ENCODE data around the gene CACNA1H. TPM values are rescaled to one million over a fixed set of nuclear protein-coding genes. Genes with fewer than 3 reads are reported as not detected.
A peak's percentile ranks its signal among the peaks of the same experiment; 100 is the strongest.

CACNA1H gene
- total RNA-seq, 1 donor from 2014 or later = 73.2 TPM

- no peaks in the 10 kb centered on the region for H3K36me3 Mint-ChIP-seq (ENCODE audit: low read depth)
- no peak overlapping the region for H3K27ac Mint-ChIP-seq (ENCODE audit: unreplicated experiment)
- H3K4me3 Mint-ChIP-seq (ENCODE audit: unreplicated experiment) = no peak overlapping the region
Measured at GRCh38 chr16:1147027-1147426, 5.9 kb upstream of the CACNA1H start.

DNA sequence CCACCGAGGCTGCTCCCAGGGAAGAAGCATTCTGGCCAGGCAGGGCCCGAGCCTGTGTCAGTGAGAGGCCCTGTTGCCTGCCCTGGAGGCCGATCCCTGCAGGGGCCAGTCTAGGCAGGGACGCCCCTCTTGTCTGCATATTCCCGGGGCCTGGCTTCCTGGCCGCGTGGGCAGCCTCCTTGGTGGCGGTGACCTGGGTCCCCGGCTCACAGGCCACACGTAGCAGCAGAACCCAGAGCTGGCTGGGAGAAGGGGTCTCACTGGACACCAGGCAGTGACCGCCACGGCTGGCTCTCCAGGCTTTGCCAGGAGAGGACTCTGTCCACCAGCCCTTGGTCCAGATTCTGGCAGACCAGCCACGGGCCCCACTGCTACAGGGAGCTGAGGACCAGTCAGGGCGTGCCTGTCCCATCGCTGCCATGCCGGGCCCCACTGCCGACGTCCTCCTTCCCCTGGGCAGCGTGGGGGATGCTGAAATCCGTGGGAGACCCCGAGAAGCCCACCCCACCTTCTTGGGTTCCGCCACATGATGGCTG is 3.7 kb upstream of the CACNA1H start:
- no peaks in the 10 kb centered on the region for H3K27me3 Mint-ChIP-seq (ENCODE audit: low read depth)
- TF ChIP-seq, protein P1, sequence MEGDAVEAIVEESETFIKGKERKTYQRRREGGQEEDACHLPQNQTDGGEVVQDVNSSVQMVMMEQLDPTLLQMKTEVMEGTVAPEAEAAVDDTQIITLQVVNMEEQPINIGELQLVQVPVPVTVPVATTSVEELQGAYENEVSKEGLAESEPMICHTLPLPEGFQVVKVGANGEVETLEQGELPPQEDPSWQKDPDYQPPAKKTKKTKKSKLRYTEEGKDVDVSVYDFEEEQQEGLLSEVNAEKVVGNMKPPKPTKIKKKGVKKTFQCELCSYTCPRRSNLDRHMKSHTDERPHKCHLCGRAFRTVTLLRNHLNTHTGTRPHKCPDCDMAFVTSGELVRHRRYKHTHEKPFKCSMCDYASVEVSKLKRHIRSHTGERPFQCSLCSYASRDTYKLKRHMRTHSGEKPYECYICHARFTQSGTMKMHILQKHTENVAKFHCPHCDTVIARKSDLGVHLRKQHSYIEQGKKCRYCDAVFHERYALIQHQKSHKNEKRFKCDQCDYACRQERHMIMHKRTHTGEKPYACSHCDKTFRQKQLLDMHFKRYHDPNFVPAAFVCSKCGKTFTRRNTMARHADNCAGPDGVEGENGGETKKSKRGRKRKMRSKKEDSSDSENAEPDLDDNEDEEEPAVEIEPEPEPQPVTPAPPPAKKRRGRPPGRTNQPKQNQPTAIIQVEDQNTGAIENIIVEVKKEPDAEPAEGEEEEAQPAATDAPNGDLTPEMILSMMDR (IDR thresholded peaks at IDR 0.05) = no peak
- H3K4me1 Mint-ChIP-seq (ENCODE audit: low read depth) = peaks cover 3% of the 10 kb centered on the region
- no peak for DNase-seq (ENCODE audit: low spot score)
- H3K4me3 Mint-ChIP-seq (ENCODE audit: unreplicated experiment) = no peak overlapping the region
- no peak overlapping the region for H3K27ac Mint-ChIP-seq (ENCODE audit: unreplicated experiment)
- peaks cover 4% of the 10 kb centered on the region for H3K9me3 Mint-ChIP-seq (ENCODE audit: low read depth)
- H3K36me3 Mint-ChIP-seq (ENCODE audit: low read depth) = no peaks in the 10 kb centered on the region

More at GRCh38 chr16:1147027-1147426, 5.9 kb upstream of the CACNA1H start:
- TF ChIP-seq, protein P1 (IDR thresholded peaks at IDR 0.05) = no peak
- peaks cover 4% of the 10 kb centered on the region for H3K9me3 Mint-ChIP-seq (ENCODE audit: low read depth)
- no peak for DNase-seq (ENCODE audit: low spot score)
- H3K27me3 Mint-ChIP-seq (ENCODE audit: low read depth) = peaks cover 5% of the 10 kb centered on the region
- peaks cover 3% of the 10 kb centered on the region for H3K4me1 Mint-ChIP-seq (ENCODE audit: low read depth)

- H3K9me3 Mint-ChIP-seq (ENCODE audit: low read depth) = peaks cover 4% of the 10 kb centered on the region
- no peaks in the 10 kb centered on the region for H3K27me3 Mint-ChIP-seq (ENCODE audit: low read depth)
- DNase-seq (ENCODE audit: low spot score) = no peak
- peaks cover 11% of the 10 kb centered on the region for H3K4me1 Mint-ChIP-seq (ENCODE audit: low read depth)
- TF ChIP-seq, protein P1 (IDR thresholded peaks at IDR 0.05) = peak; percentile 28
- H3K4me3 Mint-ChIP-seq (ENCODE audit: unreplicated experiment) = no peak overlapping the region
- no peaks in the 10 kb centered on the region for H3K36me3 Mint-ChIP-seq (ENCODE audit: low read depth)
- H3K27ac Mint-ChIP-seq (ENCODE audit: unreplicated experiment) = no peak overlapping the region
Measured at GRCh38 chr16:1150511-1150982, 2.4 kb upstream of the CACNA1H start.

DNA sequence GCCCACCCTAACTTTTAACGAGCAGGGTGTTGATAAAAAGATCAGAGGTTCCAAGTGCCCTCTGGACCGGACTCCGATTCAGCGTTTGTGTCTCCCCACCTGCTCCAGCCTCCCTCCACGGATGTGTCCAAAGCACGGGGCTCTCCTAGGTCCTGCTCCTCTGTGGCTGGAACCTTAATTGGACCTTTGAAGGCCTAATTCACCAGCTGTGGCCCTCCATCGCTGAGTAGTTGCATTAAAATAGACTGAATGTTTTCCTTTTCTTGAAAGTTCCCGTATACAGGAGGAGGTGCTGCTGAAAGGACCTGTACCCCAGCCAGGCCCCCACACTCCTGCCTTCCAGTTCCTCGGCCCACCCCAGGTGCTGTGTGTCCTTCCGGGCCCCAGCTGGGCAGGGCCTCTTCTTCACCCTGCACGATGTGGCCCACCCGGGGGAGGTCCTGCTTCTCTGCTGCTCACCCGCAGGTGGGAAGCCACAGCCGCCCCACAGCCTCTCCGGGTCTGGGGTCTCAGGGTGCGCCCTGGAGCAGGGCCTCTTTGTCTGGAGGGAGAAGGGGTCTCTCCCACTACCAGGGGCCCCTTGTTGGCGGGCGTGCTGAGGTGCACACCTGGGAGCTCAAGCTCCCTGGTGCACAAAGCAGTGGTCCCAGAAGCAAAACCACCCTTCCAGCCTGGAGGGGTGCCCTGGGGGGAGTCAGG is 1.3 kb upstream of the CACNA1H start:
- Mint-ChIP-seq H3K27ac (ENCODE audit: unreplicated experiment) (no peak overlapping the region), H3K4me3 (ENCODE audit: unreplicated experiment) (no peak overlapping the region), H3K27me3 (ENCODE audit: low read depth) (no peaks in the 10 kb centered on the region), H3K4me1 (ENCODE audit: low read depth) (peaks cover 20% of the 10 kb centered on the region), H3K36me3 (ENCODE audit: low read depth) (no peaks in the 10 kb centered on the region), H3K9me3 (ENCODE audit: low read depth) (peaks cover 4% of the 10 kb centered on the region)
- DNase-seq (ENCODE audit: low spot score) = no peak
- TF ChIP-seq, protein P1 (IDR thresholded peaks at IDR 0.05) = no peak

GRCh38 chr16:1152123-1152638 is 725 bp upstream of the CACNA1H start:
- H3K27me3 Mint-ChIP-seq (ENCODE audit: low read depth) = no peaks in the 10 kb centered on the region
- no peaks in the 10 kb centered on the region for H3K9me3 Mint-ChIP-seq (ENCODE audit: low read depth)
- H3K27ac Mint-ChIP-seq (ENCODE audit: unreplicated experiment) = peak overlapping the region; percentile 17
- DNase-seq (ENCODE audit: low spot score) = no peak
- H3K4me1 Mint-ChIP-seq (ENCODE audit: low read depth) = peaks cover 20% of the 10 kb centered on the region
- TF ChIP-seq, protein P1 (IDR thresholded peaks at IDR 0.05) = no peak
- H3K36me3 Mint-ChIP-seq (ENCODE audit: low read depth) = no peaks in the 10 kb centered on the region
- H3K4me3 Mint-ChIP-seq (ENCODE audit: unreplicated experiment) = peak overlapping the region; percentile 59

Data from chondrocyte (in vitro differentiated cells).